K562 (cell line): ENCODE data around the gene NSF. TPM values are rescaled to one million over a fixed set of nuclear protein-coding genes. Genes with fewer than 3 reads are reported as not detected.

Experiments
- CBX5 ChIP-seq: IDR thresholded peaks from 2 replicates; pipeline ENCODE4 v1.6.1; 2014; ENCODE audit warnings: low read depth, borderline replicate concordance
- CREBBP ChIP-seq: IDR thresholded peaks from one replicate; pipeline ENCODE4 v1.6.1; 2012; ENCODE audit warnings: low read depth, mild to moderate bottlenecking, control low read depth, inconsistent platforms, low read length
- GABPB1 ChIP-seq: sonication (generic); formaldehyde crosslinking; IDR thresholded peaks from 2 replicates; pipeline ENCODE4 v1.8.0; 2022; ENCODE audit warnings: mild to moderate bottlenecking, missing genetic modification reagents
- HDAC3 ChIP-seq: fragments of 450-650 bp; IDR thresholded peaks from 2 replicates; pipeline ENCODE4 v1.6.1; 2018; ENCODE audit warnings: borderline replicate concordance, mild to moderate bottlenecking, moderate library complexity; ENCODE audit not compliant: partially characterized antibody
- HMBOX1 ChIP-seq: sonication (generic); IDR thresholded peaks from 2 replicates; pipeline ENCODE4 v1.6.1; 2016
- MGA ChIP-seq: fragments of 450-650 bp; IDR thresholded peaks from 2 replicates; pipeline ENCODE4 v1.6.1; 2016; ENCODE audit warnings: mild to moderate bottlenecking, moderate library complexity
- RFX1 ChIP-seq: fragments of 450-650 bp; IDR thresholded peaks from 2 replicates; pipeline ENCODE4 v1.6.1; 2016; ENCODE audit warnings: mild to moderate bottlenecking, moderate library complexity
- TAF1 ChIP-seq: IDR thresholded peaks from 2 replicates; pipeline ENCODE4 v1.6.1; 2011; ENCODE audit warnings: mild to moderate bottlenecking, low read length, moderate library complexity; ENCODE audit not compliant: insufficient read depth, control insufficient read depth, severe bottlenecking; ENCODE audit errors: extremely low read depth
- TEAD4 ChIP-seq, 2 experiments: sonication (generic) in 1 of 2; formaldehyde crosslinking in 1 of 2; IDR thresholded peaks; 2 replicates each; pipeline versions ENCODE4 v1.6.1 to v1.8.0; 2012 to 2022; ENCODE audit warnings: borderline replicate concordance in 1 of 2, inconsistent platforms in 1 of 2, low read length in 1 of 2, mild to moderate bottlenecking in 1 of 2, missing genetic modification reagents in 1 of 2
- ZNF511 ChIP-seq: sonication (generic); formaldehyde crosslinking; IDR thresholded peaks from 2 replicates; pipeline ENCODE4 v1.8.0; 2022; ENCODE audit warnings: mild to moderate bottlenecking, missing genetic modification reagents
- polyA plus RNA-seq, 8 experiments: library from polyadenylated mRNA; depleted of rRNA in 4 of 8; stranded (reverse) in 5 of 8; unstranded in 3 of 8; fragments of >200 nt; fragmentation: Nextera tagmentation in 2 of 8; fragmentation: Illumina TruSeq in 1 of 8; extraction: Ambion mirVana in 2 of 8; extraction: Trizol in 1 of 8; gene quantifications; 2 replicates each; pipeline versions ENCODE4 v1.2.1 to v1.2.3, GENCODE V29; 2011 to 2014; ENCODE audit warnings: inconsistent platforms in 1 of 8, missing spikeins in 1 of 8
- total RNA-seq, 7 experiments: library from RNA; depleted of rRNA in 6 of 7; stranded (reverse); fragments of >200 nt in 6 of 7; fragmentation: Illumina TruSeq in 2 of 7; extraction: Trizol in 2 of 7; gene quantifications; 2 replicates each; pipeline versions ENCODE4 v1.2.1 to v1.2.3, GENCODE V29; 2011 to 2021; ENCODE audit warnings: low replicate concordance in 1 of 7

The NSF gene
- total and polyA plus RNA-seq, 9 of the 15 experiments (the other 6 are each of a cell fraction or from before 2014, with no cell fraction given): 16.7 to 39.8 (median 36.7) TPM

- no peak for TF ChIP-seq ZNF511 (CRISPR knock-in tag)
- TF ChIP-seq TEAD4 (IDR thresholded peaks at IDR 0.05; ENCODE audit: low read length): no peak
- no peak for TF ChIP-seq TEAD4 (CRISPR knock-in tag; IDR thresholded peaks at IDR 0.05; ENCODE audit: borderline replicate concordance)
- no peak for TF ChIP-seq HDAC3
- TF ChIP-seq CBX5: no peak
- TF ChIP-seq TAF1: peak; percentile 20
- no peak for TF ChIP-seq MGA
- no peak for TF ChIP-seq GABPB1 (CRISPR knock-in tag)
- TF ChIP-seq HMBOX1: no peak
- TF ChIP-seq RFX1: no peak
- no peak for TF ChIP-seq CREBBP
Observed at GRCh38 chr17:46782250-46782953, 191.9 kb downstream of the NSF start (continued).
